Left ventricle myocardium superior (tissue), 1 donor: ENCODE results near the gene CD70. TPM values are rescaled to one million over a fixed set of nuclear protein-coding genes. Genes with fewer than 3 reads are reported as not detected.
A peak's percentile ranks its signal among the peaks of the same experiment; 100 is the strongest.
"Not testable (repeated sequence)": the region's sequence is repeated elsewhere in the genome, so short reads cannot be mapped to it uniquely, and the experiment has no call there.

Source experiments
- ATAC-seq: fragments of 200-7000 bp; cut with Tn5 transposase; one replicate; pipeline ENCODE4 v1.9.1; 2020; ENCODE audit warnings: mild to moderate bottlenecking, moderate library complexity
- DNase-seq: peaks from one replicate; pipeline ENCODE4 v3.0.0-alpha.2; 2020
- intact Hi-C: fragments of 100-400 bp; cut with micrococcal nuclease; formaldehyde crosslinking; loops from one replicate; pipeline ENCODE4 v1.11.0; 2022
- total RNA-seq: library from RNA; stranded (reverse); fragmentation: NEBNext Ultra II Directional; extraction: Animal tissue kit (Norgen Biotek cat#: 25700); gene quantifications from one replicate; pipeline ENCODE4 v1.2.1, GENCODE V29; 2021
- donor health status: DM: no; HTN: yes; CAD: no; lungs with severe emphysema.

Gene CD70
- total RNA-seq, 1 donor from 2014 or later, result not detected

- intact Hi-C loops, result no loop called here
- DNase-seq (no peak), ATAC-seq (peak; percentile 31)
Observed at GRCh38 chr19:6577476-6578125, 13.3 kb downstream of the CD70 start.

- intact Hi-C loops, result no loop called here
- ATAC-seq (no peak), DNase-seq (no peak)
Observed at GRCh38 chr19:6576869-6577475, 14.0 kb downstream of the CD70 start.

- intact Hi-C loops, result no loop called here
- DNase-seq, result no peak
- ATAC-seq, result no peak
Observed at GRCh38 chr19:6573350-6573749, 17.6 kb downstream of the CD70 start.

- intact Hi-C loops, result no loop called here
- peak; percentile 65 for ATAC-seq
- DNase-seq, result peak; percentile 39
Observed at GRCh38 chr19:6572217-6572616, 18.7 kb downstream of the CD70 start.

- ATAC-seq (no peak), DNase-seq (no peak)
- intact Hi-C loops, result no loop called here
Observed at GRCh38 chr19:6571167-6571566, 19.8 kb downstream of the CD70 start.

- intact Hi-C loops, result no loop called here
- no peak for ATAC-seq
- DNase-seq, result no peak
Observed at GRCh38 chr19:6570764-6571163, 20.2 kb downstream of the CD70 start.

GRCh38 chr19:6568816-6569215 lies 22.1 kb downstream of the CD70 start:
- intact Hi-C loops, result no loop called here
- no peak for DNase-seq
- no peak for ATAC-seq

- intact Hi-C loops, result no loop called here
- DNase-seq (no peak), ATAC-seq (no peak)
Observed at GRCh38 chr19:6568010-6568526, 22.9 kb downstream of the CD70 start.

- intact Hi-C loops, ATAC-seq, DNase-seq: not testable (repeated sequence)
Observed at GRCh38 chr19:6566727-6567126, 24.2 kb downstream of the CD70 start.

- intact Hi-C loops, result no loop called here
- no peak for DNase-seq
- no peak for ATAC-seq
Observed at GRCh38 chr19:6564393-6564792, 26.6 kb downstream of the CD70 start.

- DNase-seq, intact Hi-C loops, ATAC-seq: not testable (repeated sequence)
Observed at GRCh38 chr19:6562437-6562836, 28.5 kb downstream of the CD70 start.

- no peak for DNase-seq
- intact Hi-C loops, result no loop called here
- ATAC-seq, result no peak
Observed at GRCh38 chr19:6556480-6557195, 34.3 kb downstream of the CD70 start.

GRCh38 chr19:6556043-6556449 lies 34.9 kb downstream of the CD70 start:
- DNase-seq (no peak), ATAC-seq (no peak)
- intact Hi-C loops, result no loop called here

GRCh38 chr19:6551607-6552450 lies 39.1 kb downstream of the CD70 start:
- peak; percentile 47 for ATAC-seq
- peak; percentile 42 for DNase-seq
- intact Hi-C loops, result no loop called here

GRCh38 chr19:6551091-6551490 lies 39.9 kb downstream of the CD70 start:
- intact Hi-C loops, result no loop called here
- ATAC-seq (no peak), DNase-seq (no peak)

GRCh38 chr19:6550679-6551078 lies 40.3 kb downstream of the CD70 start:
- intact Hi-C loops, ATAC-seq, DNase-seq: not testable (repeated sequence)

- intact Hi-C loops, result no loop called here
- DNase-seq (no peak), ATAC-seq (no peak)
Observed at GRCh38 chr19:6543866-6544347, 47.0 kb downstream of the CD70 start.

- DNase-seq, result no peak
- no peak for ATAC-seq
- intact Hi-C loops, result no loop called here
Observed at GRCh38 chr19:6540918-6541689, 49.8 kb downstream of the CD70 start.

GRCh38 chr19:6539514-6539913 lies 51.4 kb downstream of the CD70 start:
- intact Hi-C loops, result no loop called here
- no peak for ATAC-seq
- no peak for DNase-seq
